Panc1 (cell line): ENCODE data around the gene DPPA5. TPM values are rescaled to one million over a fixed set of nuclear protein-coding genes. Genes with fewer than 3 reads are reported as not detected.

ENCODE experiments used
- ATAC-seq: fragments of 200-7000 bp; cut with Tn5 transposase; 2 replicates; pipeline ENCODE4 v1.9.1; 2020; ENCODE audit warnings: mild to moderate bottlenecking, moderate library complexity
- BruUV-seq: library from RNA; stranded (reverse); fragments of 400-500 nt; replicated peaks from 2 replicates; lab custom pipeline; 2021; lab: Mats Ljungman, UMichigan
- CTCF ChIA-PET: fragments of 300-600 bp; sonication (Branson Sonifier 250); formaldehyde crosslinking; loops from one replicate; lab custom pipeline; 2022; ENCODE audit warnings: antibody characterized with exemption; lab: Charles Lee
- POLR2A ChIA-PET: fragments of 300-600 bp; sonication (Branson Sonifier 250); formaldehyde crosslinking; loops from one replicate; lab custom pipeline; 2022; ENCODE audit warnings: antibody characterized with exemption; lab: Charles Lee
- DNase-seq: peaks from one replicate; pipeline ENCODE4 v3.0.0-alpha.2; 2010; ENCODE audit warnings: low read depth, low spot score
- H3K27ac ChIP-seq: 2 replicates; pipeline ENCODE4 v1.5.1; 2011; ENCODE audit warnings: mild to moderate bottlenecking, low read length, inconsistent platforms
- H3K27me3 ChIP-seq: fragments of 200-500 bp; sonication (Bioruptor generic); 2 replicates; pipeline ENCODE4 v1.6.0; 2014; ENCODE audit warnings: low read length, inconsistent platforms; ENCODE audit not compliant: control insufficient read depth, insufficient read depth
- H3K36me3 ChIP-seq: fragments of 200-500 bp; sonication (Bioruptor generic); 2 replicates; pipeline ENCODE4 v1.5.1; 2014; ENCODE audit warnings: inconsistent platforms, mild to moderate bottlenecking, low read length, moderate library complexity; ENCODE audit not compliant: control insufficient read depth, insufficient read depth
- H3K4me1 ChIP-seq: 2 replicates; pipeline ENCODE4 v1.5.1; 2011; ENCODE audit warnings: inconsistent platforms, mild to moderate bottlenecking, low read length, moderate library complexity; ENCODE audit not compliant: control insufficient read depth, insufficient read depth
- H3K4me3 ChIP-seq, 2 experiments: 2 replicates each; pipeline ENCODE4 v1.5.1; 2011 to 2012; ENCODE audit warnings: low read depth in 2 of 2, low read length in 2 of 2, mild to moderate bottlenecking in 2 of 2, inconsistent platforms in 1 of 2, moderate library complexity in 1 of 2
- H3K9me3 ChIP-seq: fragments of 200-500 bp; sonication (Bioruptor generic); 2 replicates; pipeline ENCODE4 v1.5.1; 2014; ENCODE audit warnings: low read depth, mild to moderate bottlenecking, inconsistent platforms, low read length, moderate library complexity; ENCODE audit not compliant: control insufficient read depth, insufficient read depth
- POLR2AphosphoS5 ChIP-seq: IDR thresholded peaks from 2 replicates; pipeline ENCODE4 v1.6.1; 2012; ENCODE audit warnings: mild to moderate bottlenecking, low read depth, low read length, moderate library complexity
- REST ChIP-seq, 2 experiments: IDR thresholded peaks; 2 replicates each; pipeline ENCODE4 v1.6.1; 2011 to 2012; ENCODE audit warnings: low read depth in 2 of 2, control low read depth in 1 of 2, low read length in 1 of 2, mild to moderate bottlenecking in 1 of 2, moderate library complexity in 1 of 2; ENCODE audit not compliant: insufficient read depth in 1 of 2
- SIN3A ChIP-seq: IDR thresholded peaks from 2 replicates; pipeline ENCODE4 v1.6.1; 2012; ENCODE audit warnings: low read depth, mild to moderate bottlenecking, low read length, moderate library complexity, borderline replicate concordance; ENCODE audit not compliant: insufficient read depth
- TCF7L2 ChIP-seq: IDR thresholded peaks from 2 replicates; pipeline ENCODE4 v1.6.1; 2011; ENCODE audit warnings: mild to moderate bottlenecking, low read depth, low read length, inconsistent platforms
- in situ Hi-C: cut with HindIII; loops from 2 replicates; pipeline ENCODE4 v1.10.0; 2016; ENCODE audit warnings: low sequenced_read_pairs, low pct_unique_long_range_greater_than_20kb
- intact Hi-C: fragments of 100-400 bp; cut with micrococcal nuclease; formaldehyde crosslinking; loops from one replicate; pipeline ENCODE4 v1.10.0; 2022; ENCODE audit not compliant: unreplicated experiment
- total RNA-seq: library from RNA; stranded (reverse); gene quantifications from one replicate; pipeline ENCODE4 v1.2.1, GENCODE V29; 2021; ENCODE audit not compliant: unreplicated experiment
- TF ChIP-seq, protein P1 (sequence below): fragments of 450-650 bp; IDR thresholded peaks from 2 replicates; pipeline ENCODE4 v1.5.1; 2017; ENCODE audit warnings: mild to moderate bottlenecking

Gene DPPA5
- total RNA-seq, 1 experiment from 2014 or later: not detected

DNA sequence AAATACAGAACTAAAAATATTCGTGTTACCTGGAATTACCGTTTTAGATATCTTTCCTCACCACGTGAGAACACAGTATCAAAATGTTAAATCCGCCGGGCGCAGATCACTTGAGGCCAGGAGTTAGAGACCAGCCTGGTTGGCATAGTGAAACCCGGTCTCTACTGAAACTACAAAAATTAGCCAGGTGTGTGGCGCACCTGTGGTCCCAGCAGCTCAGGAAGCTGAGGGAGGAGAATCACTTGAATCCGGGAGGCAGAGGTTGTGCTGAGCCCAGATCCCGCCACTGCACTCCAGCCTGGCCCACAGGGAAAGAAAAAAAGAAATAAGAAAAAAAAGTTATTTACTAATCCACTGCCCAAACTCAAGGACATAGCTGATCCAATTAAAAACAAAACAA lies 35.8 kb upstream of the DPPA5 start:
- Histone ChIP-seq H3K36me3 (no peaks in the 10 kb centered on the region), H3K4me1 (peaks cover 10% of the 10 kb centered on the region; the same call in 1 of the 2 replicates), H3K27me3 (no peaks in the 10 kb centered on the region), H3K4me3 (no peak overlapping the region), H3K27ac (no peak overlapping the region), H3K9me3 (no peaks in the 10 kb centered on the region)
- CTCF ChIA-PET: interaction anchor here (0.6 kb wide), 1 partner anchor 268 kb away, joined by 7 read pairs; no protein-coding TSS in a partner anchor
- no peak for DNase-seq
- in situ Hi-C loops (no loop called here), intact Hi-C loops (loop anchor here (2.0 kb wide), 1 partner anchor 103 kb away; no protein-coding TSS in a partner anchor)
- no TSS peak for BruUV-seq
- POLR2A ChIA-PET: interaction anchor here (0.7 kb wide), 2 partner anchors 301 to 362 kb away, joined by 6 to 8 read pairs; no protein-coding TSS in a partner anchor
- TF ChIP-seq TCF7L2 (no peak), REST (IDR thresholded peaks at IDR 0.05; ENCODE audit: insufficient read depth in 1 of 2, low read depth in 2 of 2, low read length in 1 of 2) (no peak), POLR2AphosphoS5 (no peak), SIN3A (no peak)
- TF ChIP-seq, protein P1, sequence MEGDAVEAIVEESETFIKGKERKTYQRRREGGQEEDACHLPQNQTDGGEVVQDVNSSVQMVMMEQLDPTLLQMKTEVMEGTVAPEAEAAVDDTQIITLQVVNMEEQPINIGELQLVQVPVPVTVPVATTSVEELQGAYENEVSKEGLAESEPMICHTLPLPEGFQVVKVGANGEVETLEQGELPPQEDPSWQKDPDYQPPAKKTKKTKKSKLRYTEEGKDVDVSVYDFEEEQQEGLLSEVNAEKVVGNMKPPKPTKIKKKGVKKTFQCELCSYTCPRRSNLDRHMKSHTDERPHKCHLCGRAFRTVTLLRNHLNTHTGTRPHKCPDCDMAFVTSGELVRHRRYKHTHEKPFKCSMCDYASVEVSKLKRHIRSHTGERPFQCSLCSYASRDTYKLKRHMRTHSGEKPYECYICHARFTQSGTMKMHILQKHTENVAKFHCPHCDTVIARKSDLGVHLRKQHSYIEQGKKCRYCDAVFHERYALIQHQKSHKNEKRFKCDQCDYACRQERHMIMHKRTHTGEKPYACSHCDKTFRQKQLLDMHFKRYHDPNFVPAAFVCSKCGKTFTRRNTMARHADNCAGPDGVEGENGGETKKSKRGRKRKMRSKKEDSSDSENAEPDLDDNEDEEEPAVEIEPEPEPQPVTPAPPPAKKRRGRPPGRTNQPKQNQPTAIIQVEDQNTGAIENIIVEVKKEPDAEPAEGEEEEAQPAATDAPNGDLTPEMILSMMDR: no peak
- no peak for ATAC-seq

GRCh38 chr6:73388800-73389512 lies 34.9 kb upstream of the DPPA5 start:
- DNase-seq: peak; percentile 67
- TF ChIP-seq SIN3A (no peak), REST (IDR thresholded peaks at IDR 0.05; ENCODE audit: insufficient read depth in 1 of 2, low read depth in 2 of 2, low read length in 1 of 2) (no peak; a peak in 1 of 4 replicates), POLR2AphosphoS5 (peak; percentile 59; the same call in 1 of the 2 replicates), TCF7L2 (0 out of 2 replicates have a peak, but pooled peaks have one; percentile 33)
- TF ChIP-seq, protein P1: peak; percentile 98
- no peaks in the 10 kb centered on the region for H3K27me3 ChIP-seq
- peak overlapping the region; percentile 87 for H3K27ac ChIP-seq
- CTCF ChIA-PET: interaction anchor here (0.5 to 1.7 kb wide), 9 partner anchors 10 to 1980 kb away, joined by 3 to 8 read pairs (median 4); no protein-coding TSS in a partner anchor
- H3K36me3 ChIP-seq: no peaks in the 10 kb centered on the region
- POLR2A ChIA-PET: interaction anchor here (0.5 to 0.8 kb wide), 2 partner anchors 61 to 66 kb away, joined by 7 to 11 read pairs; no protein-coding TSS in a partner anchor
- intact Hi-C loops (loop anchor here (2.0 kb wide), 1 partner anchor 102 kb away; no protein-coding TSS in a partner anchor), in situ Hi-C loops (no loop called here)
- BruUV-seq: no TSS peak
- no peaks in the 10 kb centered on the region for H3K9me3 ChIP-seq
- H3K4me1 ChIP-seq: peaks cover 8% of the 10 kb centered on the region; the same call in 1 of the 2 replicates
- peak overlapping the region; percentile 52 to 88 for H3K4me3 ChIP-seq
- peak; percentile 93 for ATAC-seq
